K562 (cell line): Measurements from ENCODE around the gene GMNN. TPM values are rescaled to one million over a fixed set of nuclear protein-coding genes. Genes with fewer than 3 reads are reported as not detected.

ENCODE experiments used
- ATAC-seq: fragments of 200-7000 bp; cut with Tn5 transposase; 3 replicates; pipeline ENCODE4 v1.9.1; 2020; ENCODE audit warnings: moderate library complexity
- BruUV-seq: library from RNA; stranded (reverse); fragments of 400-500 nt; replicated peaks from 2 replicates; lab custom pipeline; 2021; lab: Mats Ljungman, UMichigan
- CTCF ChIA-PET: fragments of 300-600 bp; formaldehyde crosslinking; extraction: SDS; loops from one replicate; lab custom pipeline; 2021; ENCODE audit warnings: low intra/inter-chr PET ratio; lab: Yijun Ruan, JAX
- POLR2A ChIA-PET: fragments of 300-600, 350-650 bp; sonication (Branson Sonifier 250); formaldehyde crosslinking; extraction: SDS; loops from one replicate; lab custom pipeline; 2021; ENCODE audit warnings: antibody characterized with exemption, inconsistent platforms; lab: Yijun Ruan, JAX
- DNase-seq, 4 experiments: peaks; one replicate each; pipeline versions ENCODE4 v3.0.0 to v3.0.0-alpha.2; 2011 to 2018; ENCODE audit warnings: low spot score in 3 of 4, mixed read lengths in 3 of 4; ENCODE audit errors: extremely low read depth in 1 of 4
- FAIRE-seq: peaks from 2 replicates; lab custom pipeline; 2011; peaks lifted over from hg19 to GRCh38; lab: Jason Lieb, UNC
- H2AFZ ChIP-seq: 2 replicates; pipeline ENCODE4 v1.6.0; 2011; ENCODE audit warnings: low read depth, low read length, control low read depth, inconsistent platforms
- H3K27ac ChIP-seq: fragments of 200-600 bp; 3 replicates; pipeline ENCODE4 v1.8.0; 2011; ENCODE audit warnings: low read depth, mild to moderate bottlenecking, control low read depth, inconsistent platforms, low read length, moderate library complexity, mixed read lengths; ENCODE audit errors: extremely low read depth
- H3K27me3 ChIP-seq, 2 experiments: fragments of 300-600 bp in 1 of 2; 2 replicates in 1 of 2; 3 replicates in 1 of 2; pipeline versions ENCODE4 v1.6.0 to v1.8.0; 2011; ENCODE audit warnings: inconsistent platforms in 2 of 2, low read length in 2 of 2, mild to moderate bottlenecking in 1 of 2, mixed read lengths in 1 of 2, moderate library complexity in 1 of 2; ENCODE audit not compliant: control insufficient read depth in 2 of 2, insufficient read depth in 2 of 2
- H3K36me3 ChIP-seq: fragments of 300-600 bp; 3 replicates; pipeline ENCODE4 v1.8.0; 2011; ENCODE audit warnings: mild to moderate bottlenecking, low read length, inconsistent platforms; ENCODE audit not compliant: control insufficient read depth, insufficient read depth
- H3K4me1 ChIP-seq, 2 experiments: fragments of 200-600 bp in 1 of 2; replicated peaks in 1 of 2; 2 replicates in 1 of 2; 3 replicates in 1 of 2; pipeline versions ENCODE4 v1.5.1 to v1.8.0; 2011; ENCODE audit warnings: inconsistent platforms in 2 of 2, low read length in 2 of 2, mild to moderate bottlenecking in 1 of 2, mixed read lengths in 1 of 2, moderate library complexity in 1 of 2; ENCODE audit not compliant: control insufficient read depth in 2 of 2, insufficient read depth in 2 of 2
- H3K4me2 ChIP-seq: 2 replicates; pipeline ENCODE4 v1.6.1; 2011; ENCODE audit warnings: low read length, control low read depth, inconsistent platforms, mixed read lengths; ENCODE audit not compliant: insufficient read depth
- H3K4me3 ChIP-seq: fragments of 200-600 bp; sonication (generic), shearing (Covaris generic); 2 replicates; pipeline ENCODE4 v1.5.1; 2016; ENCODE audit warnings: control low read depth, inconsistent platforms
- H3K79me2 ChIP-seq: fragments of 200-600 bp; 3 replicates; pipeline ENCODE4 v1.8.0; 2011; ENCODE audit warnings: low read length, inconsistent platforms; ENCODE audit not compliant: control insufficient read depth, insufficient read depth
- H3K9ac ChIP-seq, 2 experiments: 2 replicates each; pipeline versions ENCODE4 v1.6.0 to v1.6.1; 2011; ENCODE audit warnings: low read depth in 2 of 2, low read length in 2 of 2, control low read depth in 1 of 2, inconsistent platforms in 1 of 2, mild to moderate bottlenecking in 1 of 2, mixed read lengths in 1 of 2; ENCODE audit not compliant: insufficient read depth in 1 of 2
- H3K9me1 ChIP-seq: one replicate; pipeline ENCODE4 v1.6.0; 2011; ENCODE audit warnings: inconsistent platforms, mild to moderate bottlenecking, low read length, moderate library complexity; ENCODE audit not compliant: control insufficient read depth, insufficient read depth
- H3K9me3 ChIP-seq: replicated peaks from 2 replicates; pipeline ENCODE4 v1.5.1; 2011; ENCODE audit warnings: low read depth, low read length, inconsistent platforms; ENCODE audit not compliant: control insufficient read depth, insufficient read depth
- H4K20me1 ChIP-seq: replicated peaks from 2 replicates; pipeline ENCODE4 v1.6.1; 2011; ENCODE audit warnings: low read length, inconsistent platforms, mixed read lengths; ENCODE audit not compliant: control insufficient read depth, insufficient read depth
- BDP1 ChIP-seq: IDR thresholded peaks from 3 replicates; pipeline ENCODE4 v1.6.1; 2011; ENCODE audit not compliant: insufficient read length, insufficient read depth
- CBX1 ChIP-seq: sonication (generic); IDR thresholded peaks from 2 replicates; pipeline ENCODE4 v1.6.1; 2016; ENCODE audit warnings: antibody characterized with exemption, low read depth, mild to moderate bottlenecking
- ELF4 ChIP-seq: fragments of 450-650 bp; formaldehyde crosslinking; IDR thresholded peaks from 2 replicates; pipeline ENCODE4 v1.4.0; 2022; ENCODE audit warnings: missing genetic modification characterization
- MTF1 ChIP-seq: fragments of 250-450 bp; sonication (Bioruptor Pico); IDR thresholded peaks from 2 replicates; pipeline ENCODE4 v1.9.0; 2021; ENCODE audit warnings: moderate library complexity, mild to moderate bottlenecking, inconsistent platforms, borderline replicate concordance
- NCOA1 ChIP-seq: fragments of 450-650 bp; IDR thresholded peaks from 2 replicates; pipeline ENCODE4 v1.6.1; 2016; ENCODE audit warnings: low read depth
- SMARCA4 ChIP-seq: fragments of 450-650 bp; IDR thresholded peaks from 2 replicates; pipeline ENCODE4 v1.6.1; 2016
- SMARCC2 ChIP-seq: fragments of 450-650 bp; IDR thresholded peaks from 2 replicates; pipeline ENCODE4 v1.6.1; 2017; ENCODE audit warnings: antibody characterized with exemption, moderate library complexity, mild to moderate bottlenecking, low read depth
- SRF ChIP-seq, 2 experiments: fragments of 250-450, 450-650 bp in 1 of 2; sonication (Bioruptor Pico) in 1 of 2; sonication (generic) in 1 of 2; formaldehyde crosslinking; IDR thresholded peaks; 2 replicates each; pipeline versions ENCODE4 v1.5.0 to v1.5.1; 2020 to 2022; ENCODE audit warnings: mild to moderate bottlenecking in 1 of 2, missing genetic modification reagents in 1 of 2
- TRIM28 ChIP-seq: fragments of 450-650 bp; IDR thresholded peaks from 2 replicates; pipeline ENCODE4 v1.6.1; 2017
- ZFP36 ChIP-seq: fragments of 150-350 bp; IDR thresholded peaks from 2 replicates; pipeline ENCODE4 v1.6.1; 2018; ENCODE audit warnings: low read length, low read depth; ENCODE audit not compliant: partially characterized antibody
- ZNF184 ChIP-seq: sonication (generic); formaldehyde crosslinking; IDR thresholded peaks from 2 replicates; pipeline ENCODE4 v1.5.0; 2020; ENCODE audit warnings: missing genetic modification reagents
- ZNF280A ChIP-seq: fragments of 450-650 bp; IDR thresholded peaks from 2 replicates; pipeline ENCODE4 v1.6.1; 2018; ENCODE audit warnings: mild to moderate bottlenecking, low read depth; ENCODE audit not compliant: partially characterized antibody
- ZNF507 ChIP-seq: conservative IDR thresholded peaks from 2 replicates; pipeline ENCODE4 v1.6.1; 2017; ENCODE audit warnings: missing genetic modification characterization, missing compliant biosample characterization
- WGBS: fragments of 100-300 bp; shearing (Covaris generic); methylation state at CpG from one replicate; pipeline ENCODE4 v1.1.6; 2016; ENCODE audit warnings: low coverage, mixed read lengths; ENCODE audit not compliant: insufficient coverage; ENCODE audit errors: missing lambda C conversion rate; 5-methylcytosine and 5-hydroxymethylcytosine counted together
- in situ Hi-C: fragments of 300-500 bp; cut with MboI; formaldehyde crosslinking; loops from 4 replicates; pipeline ENCODE4 v1.15.0; 2018; ENCODE audit warnings: inconsistent platforms, mixed read lengths
- intact Hi-C: fragments of 100-400 bp; cut with micrococcal nuclease; formaldehyde crosslinking; loops from 2 replicates; pipeline ENCODE4 v1.14.2; 2022
- polyA plus RNA-seq, 8 experiments: library from polyadenylated mRNA; depleted of rRNA in 4 of 8; stranded (reverse) in 5 of 8; unstranded in 3 of 8; fragments of >200 nt; fragmentation: Nextera tagmentation in 2 of 8; fragmentation: Illumina TruSeq in 1 of 8; extraction: Ambion mirVana in 2 of 8; extraction: Trizol in 1 of 8; gene quantifications; 2 replicates each; pipeline versions ENCODE4 v1.2.1 to v1.2.3, GENCODE V29; 2011 to 2014; ENCODE audit warnings: inconsistent platforms in 1 of 8, missing spikeins in 1 of 8
- total RNA-seq, 7 experiments: library from RNA; depleted of rRNA in 6 of 7; stranded (reverse); fragments of >200 nt in 6 of 7; fragmentation: Illumina TruSeq in 2 of 7; extraction: Trizol in 2 of 7; gene quantifications; 2 replicates each; pipeline versions ENCODE4 v1.2.1 to v1.2.3, GENCODE V29; 2011 to 2021; ENCODE audit warnings: low replicate concordance in 1 of 7
- TF ChIP-seq, protein P1 (sequence below): fragments of 450-650 bp; formaldehyde crosslinking; IDR thresholded peaks from 2 replicates; pipeline ENCODE4 v1.4.0; 2020; ENCODE audit warnings: mild to moderate bottlenecking, moderate library complexity
- TF ChIP-seq, protein P2 (sequence below): fragments of 450-650 bp; IDR thresholded peaks from 2 replicates; pipeline ENCODE4 v1.7.0; 2016; ENCODE audit warnings: borderline replicate concordance
- TF ChIP-seq, protein P3 (sequence below): sonication (generic); formaldehyde crosslinking; IDR thresholded peaks from 2 replicates; pipeline ENCODE4 v1.8.0; 2022; ENCODE audit warnings: missing genetic modification reagents, mild to moderate bottlenecking, moderate library complexity, borderline replicate concordance

Gene GMNN
- total and polyA plus RNA-seq, 9 of the 15 experiments (the other 6 are each of a cell fraction or from before 2014, with no cell fraction given): 144 to 370 (median 210) TPM

DNA sequence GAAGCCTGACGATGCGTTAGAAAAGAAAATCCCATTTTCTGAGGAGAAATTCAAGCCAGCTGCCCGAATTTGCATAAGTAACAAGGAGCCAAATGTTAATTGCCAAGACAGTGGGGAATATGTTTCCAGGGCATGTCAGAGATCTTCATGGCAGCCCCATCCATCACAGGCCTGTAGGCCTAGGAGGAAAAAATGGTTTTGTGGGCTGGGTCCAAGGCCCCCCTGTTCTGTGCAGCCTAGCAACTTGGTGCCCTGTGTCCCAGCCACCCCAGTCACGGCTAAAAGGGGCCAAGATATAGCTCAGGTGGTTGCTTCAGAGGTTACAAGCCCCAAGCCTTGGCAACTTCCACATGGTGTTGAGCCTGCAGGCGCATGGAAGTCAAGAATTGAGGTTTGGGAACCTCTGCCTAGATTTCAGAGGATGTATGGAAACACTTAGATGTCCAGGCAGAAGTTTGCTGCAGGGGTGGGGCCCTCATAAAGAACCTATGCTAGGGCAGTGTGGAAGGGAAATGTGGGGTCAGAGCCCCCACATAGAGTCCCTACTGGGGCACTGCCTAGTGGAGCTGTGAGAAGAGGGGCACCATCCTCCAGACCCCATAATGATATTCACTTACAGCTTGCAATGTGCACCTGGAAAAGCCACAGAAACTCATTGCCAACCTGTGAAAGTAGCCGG lies 43.1 kb upstream of the GMNN start (continued):
- TF ChIP-seq CBX1: peak; percentile 38
- TF ChIP-seq ZFP36: peak; percentile 87
- TF ChIP-seq TRIM28: peak; percentile 90

DNA sequence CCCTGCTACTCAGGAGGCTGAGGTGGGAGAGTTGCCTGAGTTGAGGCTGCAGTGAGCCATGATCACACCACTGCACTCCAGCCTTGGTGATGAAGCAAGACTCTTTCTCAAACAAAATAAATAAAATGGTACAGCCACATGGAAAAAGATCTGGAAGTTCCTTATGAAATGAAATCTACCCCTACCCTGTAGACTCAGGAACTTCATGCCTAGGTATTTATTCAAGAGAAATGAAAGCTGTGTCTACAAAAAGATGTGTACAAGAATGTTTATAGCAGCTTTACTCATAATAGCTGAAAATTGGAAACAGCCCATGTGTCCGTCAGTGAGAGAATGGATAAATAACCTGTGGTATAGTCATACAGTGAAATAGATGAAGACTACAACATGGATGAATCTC lies 40.6 kb upstream of the GMNN start:
- 75% methylated on average over 1 of the region's 1 CpG for WGBS
- BruUV-seq: no TSS peak
- Histone ChIP-seq H3K27me3 (no peaks in the 10 kb centered on the region), H3K4me1 (no peaks in the 10 kb centered on the region; a peak in 1 of 5 replicates), H2AFZ (no peak overlapping the region), H3K9me1 (no peaks in the 10 kb centered on the region), H3K79me2 (no peaks in the 10 kb centered on the region), H3K9ac (no peak overlapping the region), H3K4me3 (no peak overlapping the region), H3K36me3 (no peaks in the 10 kb centered on the region; the same call in 2 of the 3 replicates), H3K4me2 (no peak overlapping the region), H4K20me1 (no peaks in the 10 kb centered on the region), H3K27ac (no peak overlapping the region), H3K9me3 (peaks cover 16% of the 10 kb centered on the region)
- POLR2A ChIA-PET: no interaction called here
- intact Hi-C loops: no loop called here
- ATAC-seq: no peak
- no peak for DNase-seq
- CTCF ChIA-PET: no interaction called here
- FAIRE-seq: no peak
- in situ Hi-C loops: no loop called here
- TF ChIP-seq SRF (CRISPR knock-in tag; IDR thresholded peaks at IDR 0.05) (no peak), BDP1 (no peak), ZNF184 (CRISPR knock-in tag) (no peak), NCOA1 (no peak), ELF4 (CRISPR knock-in tag) (no peak), ZNF280A (no peak), MTF1 (CRISPR knock-in tag) (no peak), TRIM28 (no peak), SMARCA4 (no peak), ZNF507 (tag) (no peak), SMARCC2 (no peak)
- TF ChIP-seq, protein P1, sequence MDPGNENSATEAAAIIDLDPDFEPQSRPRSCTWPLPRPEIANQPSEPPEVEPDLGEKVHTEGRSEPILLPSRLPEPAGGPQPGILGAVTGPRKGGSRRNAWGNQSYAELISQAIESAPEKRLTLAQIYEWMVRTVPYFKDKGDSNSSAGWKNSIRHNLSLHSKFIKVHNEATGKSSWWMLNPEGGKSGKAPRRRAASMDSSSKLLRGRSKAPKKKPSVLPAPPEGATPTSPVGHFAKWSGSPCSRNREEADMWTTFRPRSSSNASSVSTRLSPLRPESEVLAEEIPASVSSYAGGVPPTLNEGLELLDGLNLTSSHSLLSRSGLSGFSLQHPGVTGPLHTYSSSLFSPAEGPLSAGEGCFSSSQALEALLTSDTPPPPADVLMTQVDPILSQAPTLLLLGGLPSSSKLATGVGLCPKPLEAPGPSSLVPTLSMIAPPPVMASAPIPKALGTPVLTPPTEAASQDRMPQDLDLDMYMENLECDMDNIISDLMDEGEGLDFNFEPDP: no peak
- TF ChIP-seq, protein P2, sequence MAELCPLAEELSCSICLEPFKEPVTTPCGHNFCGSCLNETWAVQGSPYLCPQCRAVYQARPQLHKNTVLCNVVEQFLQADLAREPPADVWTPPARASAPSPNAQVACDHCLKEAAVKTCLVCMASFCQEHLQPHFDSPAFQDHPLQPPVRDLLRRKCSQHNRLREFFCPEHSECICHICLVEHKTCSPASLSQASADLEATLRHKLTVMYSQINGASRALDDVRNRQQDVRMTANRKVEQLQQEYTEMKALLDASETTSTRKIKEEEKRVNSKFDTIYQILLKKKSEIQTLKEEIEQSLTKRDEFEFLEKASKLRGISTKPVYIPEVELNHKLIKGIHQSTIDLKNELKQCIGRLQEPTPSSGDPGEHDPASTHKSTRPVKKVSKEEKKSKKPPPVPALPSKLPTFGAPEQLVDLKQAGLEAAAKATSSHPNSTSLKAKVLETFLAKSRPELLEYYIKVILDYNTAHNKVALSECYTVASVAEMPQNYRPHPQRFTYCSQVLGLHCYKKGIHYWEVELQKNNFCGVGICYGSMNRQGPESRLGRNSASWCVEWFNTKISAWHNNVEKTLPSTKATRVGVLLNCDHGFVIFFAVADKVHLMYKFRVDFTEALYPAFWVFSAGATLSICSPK: no peak
- TF ChIP-seq, protein P3, sequence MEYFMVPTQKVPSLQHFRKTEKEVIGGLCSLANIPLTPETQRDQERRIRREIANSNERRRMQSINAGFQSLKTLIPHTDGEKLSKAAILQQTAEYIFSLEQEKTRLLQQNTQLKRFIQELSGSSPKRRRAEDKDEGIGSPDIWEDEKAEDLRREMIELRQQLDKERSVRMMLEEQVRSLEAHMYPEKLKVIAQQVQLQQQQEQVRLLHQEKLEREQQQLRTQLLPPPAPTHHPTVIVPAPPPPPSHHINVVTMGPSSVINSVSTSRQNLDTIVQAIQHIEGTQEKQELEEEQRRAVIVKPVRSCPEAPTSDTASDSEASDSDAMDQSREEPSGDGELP (CRISPR knock-in tag): no peak
